ENCODE data around the gene RFX8.

RFX8 gene

GRCh38 chr2:101348883-101349282 is 126.0 kb downstream of the RFX8 start:
- no peak for DNase-seq (ENCODE audit: low spot score)

All from ecto neural progenitor cell (in vitro differentiated cells).